ENCODE measurements around the gene ATRX. TPM values are rescaled to one million over a fixed set of nuclear protein-coding genes. Genes with fewer than 3 reads are reported as not detected.

Gene ATRX
- total RNA-seq, 4 donors from 2014 or later: 34.7 to 75.9 (median 50.5) TPM

DNA sequence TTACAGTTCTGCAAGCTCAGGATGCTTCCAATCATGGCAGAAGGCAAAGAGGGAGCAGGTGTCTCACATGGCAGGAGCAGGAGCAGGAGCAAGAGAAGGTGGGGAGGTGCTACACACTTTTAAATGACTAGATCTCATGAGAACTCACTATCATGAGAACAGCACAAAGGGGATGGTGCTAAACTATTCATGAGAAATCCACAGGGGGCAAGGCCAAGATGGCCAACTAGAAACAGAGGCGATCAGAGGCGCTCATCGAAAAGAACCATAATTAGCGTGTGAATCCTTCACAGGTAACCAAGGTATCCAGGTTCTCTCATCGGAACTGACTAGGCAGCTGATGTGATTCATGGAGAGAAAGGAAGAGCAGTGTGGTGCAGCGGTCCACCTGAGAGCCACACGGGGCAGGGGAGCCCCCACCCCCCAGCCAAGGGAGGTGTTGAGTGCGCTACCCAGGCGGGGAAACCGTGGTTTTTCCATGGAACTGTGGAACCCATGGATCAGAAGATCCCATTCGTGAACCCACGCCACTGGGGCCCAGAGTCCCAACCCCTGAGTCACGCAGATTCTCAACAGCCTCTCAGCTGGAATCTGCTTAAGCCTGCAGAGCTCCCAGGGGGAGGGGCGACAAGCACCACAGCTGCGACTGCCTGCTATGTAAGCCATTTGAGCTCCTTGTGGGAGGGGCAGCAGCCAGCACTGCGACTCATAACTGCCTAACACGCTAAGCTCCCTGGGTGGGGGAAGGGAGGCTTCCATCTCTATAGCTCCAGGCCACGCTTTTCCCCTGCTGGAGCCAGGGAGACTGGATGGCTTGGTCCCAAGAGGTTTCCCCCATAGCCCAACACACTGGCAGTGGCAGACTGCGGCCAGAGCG, 292.1 kb downstream of the ATRX start:
- Histone ChIP-seq H3K36me3 (no peaks in the 10 kb centered on the region), H3K4me1 (no peaks in the 10 kb centered on the region), H3K4me3 (no peak overlapping the region), H3K27me3 (peaks cover 0 to 3% (median 0%) of the 10 kb centered on the region in 3 donors), H3K9me3 (no peaks in the 10 kb centered on the region), H3K27ac (no peak overlapping the region)
- TF ChIP-seq, protein P1, sequence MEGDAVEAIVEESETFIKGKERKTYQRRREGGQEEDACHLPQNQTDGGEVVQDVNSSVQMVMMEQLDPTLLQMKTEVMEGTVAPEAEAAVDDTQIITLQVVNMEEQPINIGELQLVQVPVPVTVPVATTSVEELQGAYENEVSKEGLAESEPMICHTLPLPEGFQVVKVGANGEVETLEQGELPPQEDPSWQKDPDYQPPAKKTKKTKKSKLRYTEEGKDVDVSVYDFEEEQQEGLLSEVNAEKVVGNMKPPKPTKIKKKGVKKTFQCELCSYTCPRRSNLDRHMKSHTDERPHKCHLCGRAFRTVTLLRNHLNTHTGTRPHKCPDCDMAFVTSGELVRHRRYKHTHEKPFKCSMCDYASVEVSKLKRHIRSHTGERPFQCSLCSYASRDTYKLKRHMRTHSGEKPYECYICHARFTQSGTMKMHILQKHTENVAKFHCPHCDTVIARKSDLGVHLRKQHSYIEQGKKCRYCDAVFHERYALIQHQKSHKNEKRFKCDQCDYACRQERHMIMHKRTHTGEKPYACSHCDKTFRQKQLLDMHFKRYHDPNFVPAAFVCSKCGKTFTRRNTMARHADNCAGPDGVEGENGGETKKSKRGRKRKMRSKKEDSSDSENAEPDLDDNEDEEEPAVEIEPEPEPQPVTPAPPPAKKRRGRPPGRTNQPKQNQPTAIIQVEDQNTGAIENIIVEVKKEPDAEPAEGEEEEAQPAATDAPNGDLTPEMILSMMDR (IDR thresholded peaks at IDR 0.05 in 4 of 5, conservative IDR thresholded peaks at IDR 0.05 in 1 of 5): no peak
- TF ChIP-seq POLR2A (IDR thresholded peaks at IDR 0.05): no peak
- DNase-seq: no peak
- intact Hi-C loops (cut with DNase I; ENCODE audit: low total_unique reads) (no loop called here), in situ Hi-C loops (cut with MboI; ENCODE audit: low sequenced_read_pairs in 4 of 4) (no loop called here)
- ATAC-seq: no peak

GRCh38 chrX:77484045-77484444, 302.0 kb downstream of the ATRX start:
- Histone ChIP-seq H3K36me3 (no peaks in the 10 kb centered on the region), H3K27ac (no peak overlapping the region), H3K27me3 (no peaks in the 10 kb centered on the region), H3K4me1 (no peaks in the 10 kb centered on the region), H3K4me3 (no peak overlapping the region), H3K9me3 (peaks cover 0 to 5% (median 0%) of the 10 kb centered on the region in 3 donors)
- intact Hi-C loops (cut with DNase I; ENCODE audit: low total_unique reads): no loop called here
- no peak for DNase-seq
- TF ChIP-seq POLR2A (IDR thresholded peaks at IDR 0.05): no peak
- TF ChIP-seq, protein P1 (IDR thresholded peaks at IDR 0.05 in 4 of 5, conservative IDR thresholded peaks at IDR 0.05 in 1 of 5): no peak
- in situ Hi-C loops (cut with MboI; ENCODE audit: low sequenced_read_pairs in 4 of 4): no loop called here
- ATAC-seq: no peak

DNA sequence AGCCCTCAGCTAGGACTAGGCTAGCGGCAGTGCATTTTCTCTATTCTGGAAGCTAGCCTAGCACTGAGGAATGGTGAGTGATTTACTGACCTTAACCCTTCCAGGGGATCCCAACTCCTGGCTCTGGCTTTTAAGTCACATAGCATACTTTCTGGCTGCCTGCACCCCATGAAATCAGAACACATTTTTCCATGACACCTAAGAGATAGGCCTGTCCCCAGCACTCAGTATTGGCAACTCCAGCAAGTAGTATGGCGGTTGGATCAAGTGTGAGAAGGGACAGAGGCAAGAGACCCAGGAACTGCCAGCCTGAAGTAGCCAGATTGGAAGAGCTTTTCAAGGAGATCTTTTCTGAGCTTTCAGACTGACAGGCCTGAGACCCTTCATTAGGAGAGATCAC, 330.6 kb downstream of the ATRX start:
- Histone ChIP-seq H3K4me3 (no peak overlapping the region), H3K36me3 (no peaks in the 10 kb centered on the region), H3K27ac (no peak overlapping the region), H3K27me3 (no peaks in the 10 kb centered on the region), H3K9me3 (no peaks in the 10 kb centered on the region), H3K4me1 (no peaks in the 10 kb centered on the region)
- in situ Hi-C loops (cut with MboI; ENCODE audit: low sequenced_read_pairs in 4 of 4) (loop anchor here in 1 of 4 donors (25.0 kb wide), 1 partner anchor 93 kb away; no protein-coding TSS in a partner anchor), intact Hi-C loops (cut with DNase I; ENCODE audit: low total_unique reads) (no loop called here)
- TF ChIP-seq, protein P1 (IDR thresholded peaks at IDR 0.05 in 4 of 5, conservative IDR thresholded peaks at IDR 0.05 in 1 of 5): no peak
- no peak for TF ChIP-seq POLR2A (IDR thresholded peaks at IDR 0.05)
- no peak for DNase-seq
- no peak for ATAC-seq

Other genes starting within 250 kb of the ATRX start
- gene MAGT1, start 109.2 kb upstream of the ATRX start, total RNA-seq: 10 to 100 TPM; 26.2 to 40.1 (median 32.7) TPM
- 100 to 1,000 TPM; 788 to 912 (median 821) TPM for gene COX7B, start 113.3 kb upstream of the ATRX start, total RNA-seq
- gene ATP7A, start 124.5 kb upstream of the ATRX start, total RNA-seq: 1 to 10 TPM; 4.0 to 6.3 (median 5.1) TPM
- not detected for gene PGAM4, start 183.4 kb upstream of the ATRX start, total RNA-seq

All from gastrocnemius medialis (tissue), 4 donors.